HepG2 (cell line): ENCODE measurements around the gene VAV2. TPM values are rescaled to one million over a fixed set of nuclear protein-coding genes. Genes with fewer than 3 reads are reported as not detected.
A peak's percentile ranks its signal among the peaks of the same experiment; 100 is the strongest.

ENCODE experiments used
- AHDC1 ChIP-seq: sonication (generic); formaldehyde crosslinking; IDR thresholded peaks from 2 replicates; pipeline ENCODE4 v1.5.1; 2020; ENCODE audit warnings: mild to moderate bottlenecking, missing genetic modification reagents, borderline replicate concordance
- CENPT ChIP-seq: sonication (generic); formaldehyde crosslinking; IDR thresholded peaks from 2 replicates; pipeline ENCODE4 v1.8.0; 2022; ENCODE audit warnings: low read depth, mild to moderate bottlenecking, moderate library complexity, missing genetic modification reagents
- DZIP1 ChIP-seq: sonication (generic); formaldehyde crosslinking; IDR thresholded peaks from 2 replicates; pipeline ENCODE4 v1.5.0; 2020; ENCODE audit warnings: mild to moderate bottlenecking, missing genetic modification reagents
- HBP1 ChIP-seq: IDR thresholded peaks from 2 replicates; pipeline ENCODE4 v1.6.1; 2016; ENCODE audit warnings: low read depth, control low read depth
- HOXA9 ChIP-seq: sonication (generic); formaldehyde crosslinking; IDR thresholded peaks from 2 replicates; pipeline ENCODE4 v1.8.1; 2022; ENCODE audit warnings: missing genetic modification reagents, mild to moderate bottlenecking, moderate library complexity, borderline replicate concordance
- KMT2A ChIP-seq: sonication (generic); formaldehyde crosslinking; IDR thresholded peaks from 2 replicates; pipeline ENCODE4 v1.4.0; 2020; ENCODE audit warnings: missing genetic modification reagents
- MAF1 ChIP-seq: sonication (generic); formaldehyde crosslinking; IDR thresholded peaks from 2 replicates; pipeline ENCODE4 v1.5.0; 2020; ENCODE audit warnings: missing genetic modification reagents, borderline replicate concordance
- PRDM10 ChIP-seq: sonication (generic); formaldehyde crosslinking; IDR thresholded peaks from 2 replicates; pipeline ENCODE4 v1.4.0; 2020; ENCODE audit warnings: low read depth, missing genetic modification reagents
- RBM39 ChIP-seq: fragments of 200-400 bp; formaldehyde crosslinking; IDR thresholded peaks from one replicate; pipeline ENCODE4 v1.6.1; 2018; ENCODE audit warnings: antibody characterized with exemption, mild to moderate bottlenecking, low read depth, low read length; ENCODE audit not compliant: poor library complexity, severe bottlenecking
- RFX3 ChIP-seq: IDR thresholded peaks from 2 replicates; pipeline ENCODE4 v1.6.1; 2016; ENCODE audit warnings: missing biosample characterization, missing genetic modification reagents
- ZFP37 ChIP-seq: sonication (generic); formaldehyde crosslinking; IDR thresholded peaks from 2 replicates; pipeline ENCODE4 v1.4.0; 2020; ENCODE audit warnings: missing genetic modification reagents, borderline replicate concordance
- ZFYVE20 ChIP-seq: sonication (generic); formaldehyde crosslinking; IDR thresholded peaks from 2 replicates; pipeline ENCODE4 v1.8.0; 2023; ENCODE audit warnings: low read depth, mild to moderate bottlenecking, moderate library complexity, missing genetic modification reagents, borderline replicate concordance
- ZNF17 ChIP-seq: sonication (generic); formaldehyde crosslinking; IDR thresholded peaks from 2 replicates; pipeline ENCODE4 v1.5.0; 2020; ENCODE audit warnings: mild to moderate bottlenecking, missing genetic modification reagents
- ZNF777 ChIP-seq: sonication (generic); formaldehyde crosslinking; IDR thresholded peaks from 2 replicates; pipeline ENCODE4 v1.4.0; 2020; ENCODE audit warnings: missing genetic modification reagents
- polyA plus RNA-seq, 8 experiments: library from polyadenylated mRNA; depleted of rRNA in 3 of 8; stranded (reverse) in 7 of 8; unstranded in 1 of 8; fragments of >200 nt; fragmentation: Illumina TruSeq in 4 of 8; extraction: Trizol in 4 of 8; gene quantifications; 2 replicates each; pipeline versions ENCODE4 v1.2.1 to v1.2.3, GENCODE V29; 2011 to 2016; ENCODE audit warnings: low read depth in 4 of 8, missing spikeins in 1 of 8, mixed read lengths in 1 of 8; ENCODE audit not compliant: insufficient read depth in 1 of 8
- total RNA-seq, 5 experiments: library from RNA; depleted of rRNA; stranded (reverse); fragments of >200 nt; fragmentation: Illumina TruSeq; extraction: Trizol; gene quantifications; 2 replicates each; pipeline ENCODE4 v1.2.3, GENCODE V29; 2016; ENCODE audit warnings: low read depth in 1 of 5

Gene VAV2
- total and polyA plus RNA-seq, 2 of the 13 experiments (the other 11 are each of a cell fraction or from before 2014, with no cell fraction given), result 22.5 to 22.9 TPM

- TF ChIP-seq PRDM10, result no peak
- no peak for TF ChIP-seq MAF1 (CRISPR knock-in tag)
- no peak for TF ChIP-seq ZFP37 (CRISPR knock-in tag)
- TF ChIP-seq CENPT, result no peak
- TF ChIP-seq ZNF17 (CRISPR knock-in tag), result no peak
- TF ChIP-seq ZNF777, result no peak
- TF ChIP-seq RFX3 (CRISPR knock-in tag), result no peak
- TF ChIP-seq DZIP1 (CRISPR knock-in tag), result no peak
- 0 out of 2 replicates have a peak, but pooled peaks have one; percentile 44 for TF ChIP-seq HBP1 (CRISPR knock-in tag)
- no peak for TF ChIP-seq KMT2A (CRISPR knock-in tag)
- TF ChIP-seq AHDC1 (CRISPR knock-in tag), result no peak
- TF ChIP-seq RBM39, result no peak
- TF ChIP-seq HOXA9 (CRISPR knock-in tag), result no peak
- TF ChIP-seq ZFYVE20, result no peak
These were observed 18.1 kb downstream of the VAV2 start (continued) for GRCh38 chr9:133973791-133974630.
